Measurements from ENCODE around the gene CMC2. TPM values are rescaled to one million over a fixed set of nuclear protein-coding genes. Genes with fewer than 3 reads are reported as not detected.

Gene CMC2
- total and polyA plus RNA-seq, 2 of the 8 experiments (the other 6 are each of a cell fraction or from before 2014, with no cell fraction given) = 66.6 to 116 TPM

Other genes starting within 250 kb of the CMC2 start
- gene CDYL2, start 202.3 kb downstream of the CMC2 start, total RNA-seq (2021; fragmentation: NEBNext Ultra II Directional; extraction: Animal tissue kit (Norgen Biotek cat#: 25700)) = 5.3 and 6.0 TPM in 2 replicates
- gene CDYL2, start 202.3 kb downstream of the CMC2 start, polyA plus RNA-seq (2011; rRNA removed) = 0.33 and 0.38 TPM in 2 replicates
- 57.2 and 67.0 TPM in 2 replicates for gene CENPN, start 329 bp upstream of the CMC2 start, total RNA-seq (2021; fragmentation: NEBNext Ultra II Directional; extraction: Animal tissue kit (Norgen Biotek cat#: 25700))
- 28.2 and 32.8 TPM in 2 replicates for gene CENPN, start 329 bp upstream of the CMC2 start, polyA plus RNA-seq (2011; rRNA removed)
- gene ATMIN, start 29.0 kb upstream of the CMC2 start, total RNA-seq (2021; fragmentation: NEBNext Ultra II Directional; extraction: Animal tissue kit (Norgen Biotek cat#: 25700)) = 55.9 and 59.8 TPM in 2 replicates
- gene ATMIN, start 29.0 kb upstream of the CMC2 start, polyA plus RNA-seq (2011; rRNA removed) = 20.2 and 34.8 TPM in 2 replicates
- 0.60 and 1.1 TPM in 2 replicates for gene C16orf46, start 70.4 kb upstream of the CMC2 start, total RNA-seq (2021; fragmentation: NEBNext Ultra II Directional; extraction: Animal tissue kit (Norgen Biotek cat#: 25700))
- gene C16orf46, start 70.4 kb upstream of the CMC2 start, polyA plus RNA-seq (2011; rRNA removed) = 0.48 and 0.52 TPM in 2 replicates
- 103 and 108 TPM in 2 replicates for gene GCSH, start 89.5 kb upstream of the CMC2 start, total RNA-seq (2021; fragmentation: NEBNext Ultra II Directional; extraction: Animal tissue kit (Norgen Biotek cat#: 25700))
- gene GCSH, start 89.5 kb upstream of the CMC2 start, polyA plus RNA-seq (2011; rRNA removed) = 25.1 and 28.2 TPM in 2 replicates
- 0.23 TPM in 1 of 2 replicates, not detected in the other for gene BCO1, start 231.8 kb upstream of the CMC2 start, total RNA-seq (2021; fragmentation: NEBNext Ultra II Directional; extraction: Animal tissue kit (Norgen Biotek cat#: 25700))
- gene BCO1, start 231.8 kb upstream of the CMC2 start, polyA plus RNA-seq (2011; rRNA removed) = 0.21 and 0.28 TPM in 2 replicates